HG03280 (cell line): ENCODE data around the gene MPND.
"Not testable (repeated sequence)": the region's sequence is repeated elsewhere in the genome, so short reads cannot be mapped to it uniquely, and the experiment has no call there.

Experiments
- ATAC-seq: cut with Tn5 transposase; IDR thresholded peaks from one replicate; pipeline ENCODE4 v1.9.1; 2021; ENCODE audit warnings: mild to moderate bottlenecking, moderate library complexity; ENCODE audit not compliant: unreplicated experiment

MPND gene

GRCh38 chr19:4319067-4319718 is 24.2 kb upstream of the MPND start:
- ATAC-seq = no peak

- no peak for ATAC-seq
These were observed 22.9 kb upstream of the MPND start for GRCh38 chr19:4320419-4320818.

- ATAC-seq = no peak
These were observed 20.3 kb upstream of the MPND start for GRCh38 chr19:4322942-4323665.

GRCh38 chr19:4323692-4324091 is 19.7 kb upstream of the MPND start:
- no peak for ATAC-seq

- ATAC-seq = no peak
These were observed 19.1 kb upstream of the MPND start for GRCh38 chr19:4324228-4324627.

- no peak for ATAC-seq
These were observed 17.0 kb upstream of the MPND start for GRCh38 chr19:4326215-4326836.

GRCh38 chr19:4326837-4327251 is 16.5 kb upstream of the MPND start:
- ATAC-seq = no peak

- ATAC-seq = no peak
These were observed 16.0 kb upstream of the MPND start for GRCh38 chr19:4327252-4327876.

GRCh38 chr19:4327877-4328242 is 15.5 kb upstream of the MPND start:
- peak; percentile 8 for ATAC-seq

- ATAC-seq = peak; percentile 89
These were observed 14.9 kb upstream of the MPND start for GRCh38 chr19:4328243-4328990.

- ATAC-seq = not testable (repeated sequence)
These were observed 14.2 kb upstream of the MPND start for GRCh38 chr19:4328991-4329681.

- no peak for ATAC-seq
These were observed 13.5 kb upstream of the MPND start for GRCh38 chr19:4329858-4330257.

- ATAC-seq = no peak
These were observed 8.3 kb upstream of the MPND start for GRCh38 chr19:4334929-4335570.

GRCh38 chr19:4337906-4338440 is 5.4 kb upstream of the MPND start:
- ATAC-seq = no peak

- ATAC-seq = no peak
These were observed 4.7 kb upstream of the MPND start, which contains the start of gene STAP2 for GRCh38 chr19:4338441-4339355. TSS of gene STAP2 (minus strand) at chr19:4338827. CDS start at chr19:4338753, 74 bp downstream.

GRCh38 chr19:4342314-4342614 is 1.1 kb upstream of the MPND start:
- ATAC-seq = no peak

GRCh38 chr19:4342615-4343369 is 570 bp upstream of the MPND start:
- peak; percentile 81 for ATAC-seq
